A549 (cell line): ENCODE data around the gene SPAG4. TPM values are rescaled to one million over a fixed set of nuclear protein-coding genes. Genes with fewer than 3 reads are reported as not detected.

Experiments used
- BHLHE40 ChIP-seq: IDR thresholded peaks from 2 replicates; pipeline ENCODE4 v1.6.1; 2012; ENCODE audit warnings: low read depth, low read length, inconsistent platforms
- CBX2 ChIP-seq: fragments of 200-600 bp; sonication (generic); IDR thresholded peaks from 2 replicates; pipeline ENCODE4 v1.6.1; 2016; ENCODE audit warnings: low read depth, mild to moderate bottlenecking, borderline replicate concordance
- CEBPB ChIP-seq, 2 experiments: fragments of >200 bp in 1 of 2; sonication (Bioruptor Twin) in 1 of 2; formaldehyde crosslinking in 1 of 2; IDR thresholded peaks; 2 replicates each; pipeline ENCODE4 v1.6.1; 2012 to 2016
- CHD4 ChIP-seq: fragments of 200-600 bp; sonication (generic); IDR thresholded peaks from 2 replicates; pipeline ENCODE4 v1.6.1; 2016; ENCODE audit warnings: antibody characterized with exemption, mild to moderate bottlenecking, borderline replicate concordance
- EHF ChIP-seq: fragments of 250-450 bp; sonication (Bioruptor Pico); IDR thresholded peaks from 2 replicates; pipeline ENCODE4 v1.5.0; 2020; ENCODE audit warnings: mild to moderate bottlenecking
- EHMT2 ChIP-seq: fragments of 200-600 bp; sonication (generic); IDR thresholded peaks from 2 replicates; pipeline ENCODE4 v1.6.1; 2016; ENCODE audit warnings: antibody characterized with exemption, low read depth, mild to moderate bottlenecking, moderate library complexity
- EP300 ChIP-seq, 2 experiments: fragments of >200 bp; sonication (Bioruptor Twin); formaldehyde crosslinking; IDR thresholded peaks; 2 replicates in 1 of 2; 3 replicates in 1 of 2; pipeline ENCODE4 v1.6.1; 2016 to 2017
- ESRRA ChIP-seq: fragments of 150-350 bp; IDR thresholded peaks from 2 replicates; pipeline ENCODE4 v1.6.1; 2014; ENCODE audit warnings: mild to moderate bottlenecking, low read length, borderline replicate concordance
- FOSB ChIP-seq: fragments of 250-450 bp; sonication (Bioruptor Pico); IDR thresholded peaks from 2 replicates; pipeline ENCODE4 v1.5.0; 2020; ENCODE audit warnings: mild to moderate bottlenecking, moderate library complexity
- FOSL2 ChIP-seq, 2 experiments: fragments of 450-650 bp in 1 of 2; fragments of >200 bp in 1 of 2; sonication (Bioruptor Twin) in 1 of 2; formaldehyde crosslinking; IDR thresholded peaks; 2 replicates each; pipeline versions ENCODE4 v1.5.0 to v1.6.1; 2016 to 2020; ENCODE audit warnings: mild to moderate bottlenecking in 1 of 2, moderate library complexity in 1 of 2
- FOXS1 ChIP-seq: fragments of 250-450 bp; sonication (Bioruptor Pico); IDR thresholded peaks from 2 replicates; pipeline ENCODE4 v1.5.0; 2020; ENCODE audit warnings: mild to moderate bottlenecking, moderate library complexity
- HEYL ChIP-seq: fragments of 250-450 bp; sonication (Bioruptor Pico); IDR thresholded peaks from 2 replicates; pipeline ENCODE4 v1.8.0; 2021; ENCODE audit warnings: mild to moderate bottlenecking, moderate library complexity
- HOXB5 ChIP-seq: fragments of 250-450 bp; sonication (Bioruptor Pico); IDR thresholded peaks from 2 replicates; pipeline ENCODE4 v1.5.0; 2020; ENCODE audit warnings: mild to moderate bottlenecking, moderate library complexity
- JUNB ChIP-seq: fragments of >200 bp; sonication (Bioruptor Twin); formaldehyde crosslinking; IDR thresholded peaks from 2 replicates; pipeline ENCODE4 v1.6.1; 2016
- MAFK ChIP-seq: fragments of 450-650 bp; IDR thresholded peaks from 2 replicates; pipeline ENCODE4 v1.6.1; 2014; ENCODE audit not compliant: partially characterized antibody
- MAZ ChIP-seq: fragments of 150-350 bp; IDR thresholded peaks from 2 replicates; pipeline ENCODE4 v1.6.1; 2014; ENCODE audit warnings: antibody characterized with exemption, low read depth, low read length, borderline replicate concordance
- NPAS2 ChIP-seq: fragments of 250-450 bp; sonication (Bioruptor Pico); IDR thresholded peaks from 2 replicates; pipeline ENCODE4 v1.8.0; 2022; ENCODE audit warnings: mild to moderate bottlenecking, moderate library complexity, borderline replicate concordance
- NR3C1 ChIP-seq: fragments of >200 bp; sonication (Bioruptor Twin); formaldehyde crosslinking; IDR thresholded peaks from 3 replicates; pipeline ENCODE4 v1.6.1; 2017
- PBX3 ChIP-seq: IDR thresholded peaks from 2 replicates; pipeline ENCODE4 v1.6.1; 2012
- POLR2A ChIP-seq: IDR thresholded peaks from 2 replicates; pipeline ENCODE4 v1.6.1; 2012; ENCODE audit warnings: mild to moderate bottlenecking, low read length
- POLR2AphosphoS2 ChIP-seq: conservative IDR thresholded peaks from 2 replicates; pipeline ENCODE4 v1.6.1; 2012; ENCODE audit warnings: low read length, improper control_type of control experiment, inconsistent platforms
- RFX5 ChIP-seq: fragments of 450-650 bp; IDR thresholded peaks from 2 replicates; pipeline ENCODE4 v1.7.1; 2014; ENCODE audit warnings: antibody characterized with exemption, mild to moderate bottlenecking, moderate library complexity
- SMC3 ChIP-seq: fragments of >200 bp; sonication (Bioruptor Twin); formaldehyde crosslinking; IDR thresholded peaks from 3 replicates; pipeline ENCODE4 v1.6.1; 2018; ENCODE audit warnings: inconsistent platforms
- TP53 ChIP-seq: fragments of 250-450 bp; sonication (Bioruptor Pico); IDR thresholded peaks from 2 replicates; pipeline ENCODE4 v1.5.0; 2021; ENCODE audit warnings: mild to moderate bottlenecking, moderate library complexity
- USF2 ChIP-seq: fragments of 450-650 bp; IDR thresholded peaks from 2 replicates; pipeline ENCODE4 v1.6.1; 2014; ENCODE audit warnings: antibody characterized with exemption
- ZNF302 ChIP-seq: fragments of 250-450 bp; sonication (Bioruptor Pico); IDR thresholded peaks from 2 replicates; pipeline ENCODE4 v1.9.0; 2021; ENCODE audit warnings: inconsistent platforms, mild to moderate bottlenecking, moderate library complexity
- ZSCAN20 ChIP-seq: fragments of 250-450 bp; sonication (Bioruptor Pico); IDR thresholded peaks from 2 replicates; pipeline ENCODE4 v1.8.0; 2022; ENCODE audit warnings: mild to moderate bottlenecking, moderate library complexity
- polyA plus RNA-seq, 4 experiments: library from polyadenylated mRNA; depleted of rRNA in 3 of 4; stranded (reverse); fragments of >200 nt; fragmentation: RNase III in 1 of 4; extraction: RNeasy Plus Mini Kit Qiagen cat#74134 plus additional on column Dnase treatment in 1 of 4; gene quantifications; 2 replicates in 3 of 4; 3 replicates in 1 of 4; pipeline ENCODE4 v1.2.3, GENCODE V29; 2011 to 2017
- TF ChIP-seq, protein P1 (sequence below): fragments of 250-450 bp; sonication (Bioruptor Pico); IDR thresholded peaks from 2 replicates; pipeline ENCODE4 v1.5.0; 2021; ENCODE audit warnings: mild to moderate bottlenecking, moderate library complexity, borderline replicate concordance
- TF ChIP-seq, protein P2 (sequence below): fragments of >200 bp; sonication (Bioruptor Twin); formaldehyde crosslinking; IDR thresholded peaks from 3 replicates; pipeline ENCODE4 v1.5.1; 2016
- TF ChIP-seq, protein P3 (sequence below): IDR thresholded peaks from 2 replicates; pipeline ENCODE4 v1.6.1; 2012; ENCODE audit warnings: low read depth, borderline replicate concordance
- TF ChIP-seq, protein P4 (sequence below): fragments of >200 bp; sonication (Bioruptor Twin); formaldehyde crosslinking; IDR thresholded peaks from 2 replicates; pipeline ENCODE4 v1.6.1; 2016
- TF ChIP-seq, protein P5 (sequence below): fragments of >200 bp; sonication (Bioruptor Twin); formaldehyde crosslinking; IDR thresholded peaks from 3 replicates; pipeline ENCODE4 v1.6.1; 2016

SPAG4 gene
- polyA plus RNA-seq, 2 of the 4 experiments (the other 2 are of a cell fraction) = 4.4 to 5.0 TPM

DNA sequence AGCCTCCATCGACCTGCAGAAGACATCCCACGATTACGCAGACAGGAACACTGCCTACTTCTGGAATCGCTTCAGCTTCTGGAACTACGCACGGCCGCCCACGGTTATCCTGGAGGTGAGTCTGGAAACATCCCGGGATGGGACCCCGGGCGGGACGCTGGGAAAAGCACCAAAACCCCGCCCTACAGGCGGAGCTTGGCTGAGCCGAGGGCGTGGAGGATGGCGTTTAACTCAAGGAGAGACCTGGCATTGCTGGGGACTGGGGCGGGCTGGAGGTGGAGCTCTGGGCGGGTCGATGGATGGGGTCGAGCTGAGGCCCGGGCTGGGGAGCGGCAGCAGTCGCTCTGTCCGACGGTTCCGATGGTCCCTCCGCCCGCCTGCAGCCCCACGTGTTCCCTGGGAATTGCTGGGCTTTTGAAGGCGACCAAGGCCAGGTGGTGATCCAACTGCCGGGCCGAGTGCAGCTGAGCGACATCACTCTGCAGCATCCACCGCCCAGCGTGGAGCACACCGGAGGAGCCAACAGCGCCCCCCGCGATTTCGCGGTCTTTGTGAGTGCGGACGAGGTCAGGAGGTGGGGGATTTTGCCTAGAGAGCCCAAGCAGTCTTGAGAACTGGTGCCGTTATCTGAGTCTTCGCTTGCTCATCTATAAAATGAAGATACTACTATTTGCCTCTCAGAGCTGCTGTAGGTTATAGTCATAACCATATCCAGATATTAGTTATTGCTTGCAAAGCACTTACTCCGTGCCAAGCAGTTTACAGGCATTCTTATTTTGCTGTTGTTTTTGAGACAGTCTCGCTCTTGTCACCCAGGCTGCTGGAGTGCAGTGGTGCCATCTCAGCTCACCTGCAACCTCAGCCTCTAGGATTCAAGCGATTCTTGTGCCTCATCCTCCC is 3.8 kb downstream of the SPAG4 start (continued):
- TF ChIP-seq PBX3 = no peak
- no peak for TF ChIP-seq FOSL2 (IDR thresholded peaks at IDR 0.05)
- TF ChIP-seq FOSL2 (CRISPR knock-in tag; IDR thresholded peaks at IDR 0.05) = no peak
- TF ChIP-seq EHMT2 = no peak
- no peak for TF ChIP-seq BHLHE40
- TF ChIP-seq MAZ = no peak
- no peak for TF ChIP-seq ZSCAN20 (CRISPR knock-in tag)
- TF ChIP-seq, protein P1, sequence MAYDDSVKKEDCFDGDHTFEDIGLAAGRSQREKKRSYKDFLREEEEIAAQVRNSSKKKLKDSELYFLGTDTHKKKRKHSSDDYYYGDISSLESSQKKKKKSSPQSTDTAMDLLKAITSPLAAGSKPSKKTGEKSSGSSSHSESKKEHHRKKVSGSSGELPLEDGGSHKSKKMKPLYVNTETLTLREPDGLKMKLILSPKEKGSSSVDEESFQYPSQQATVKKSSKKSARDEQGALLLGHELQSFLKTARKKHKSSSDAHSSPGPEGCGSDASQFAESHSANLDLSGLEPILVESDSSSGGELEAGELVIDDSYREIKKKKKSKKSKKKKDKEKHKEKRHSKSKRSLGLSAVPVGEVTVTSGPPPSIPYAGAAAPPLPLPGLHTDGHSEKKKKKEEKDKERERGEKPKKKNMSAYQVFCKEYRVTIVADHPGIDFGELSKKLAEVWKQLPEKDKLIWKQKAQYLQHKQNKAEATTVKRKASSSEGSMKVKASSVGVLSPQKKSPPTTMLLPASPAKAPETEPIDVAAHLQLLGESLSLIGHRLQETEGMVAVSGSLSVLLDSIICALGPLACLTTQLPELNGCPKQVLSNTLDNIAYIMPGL (CRISPR knock-in tag) = no peak
- no peak for TF ChIP-seq JUNB
- TF ChIP-seq NR3C1 = no peak
- TF ChIP-seq ESRRA = no peak
- no peak for TF ChIP-seq NPAS2 (CRISPR knock-in tag)
- TF ChIP-seq USF2 = peak; percentile 33
- TF ChIP-seq FOXS1 = no peak
- no peak for TF ChIP-seq ZNF302 (CRISPR knock-in tag)
- TF ChIP-seq, protein P2, sequence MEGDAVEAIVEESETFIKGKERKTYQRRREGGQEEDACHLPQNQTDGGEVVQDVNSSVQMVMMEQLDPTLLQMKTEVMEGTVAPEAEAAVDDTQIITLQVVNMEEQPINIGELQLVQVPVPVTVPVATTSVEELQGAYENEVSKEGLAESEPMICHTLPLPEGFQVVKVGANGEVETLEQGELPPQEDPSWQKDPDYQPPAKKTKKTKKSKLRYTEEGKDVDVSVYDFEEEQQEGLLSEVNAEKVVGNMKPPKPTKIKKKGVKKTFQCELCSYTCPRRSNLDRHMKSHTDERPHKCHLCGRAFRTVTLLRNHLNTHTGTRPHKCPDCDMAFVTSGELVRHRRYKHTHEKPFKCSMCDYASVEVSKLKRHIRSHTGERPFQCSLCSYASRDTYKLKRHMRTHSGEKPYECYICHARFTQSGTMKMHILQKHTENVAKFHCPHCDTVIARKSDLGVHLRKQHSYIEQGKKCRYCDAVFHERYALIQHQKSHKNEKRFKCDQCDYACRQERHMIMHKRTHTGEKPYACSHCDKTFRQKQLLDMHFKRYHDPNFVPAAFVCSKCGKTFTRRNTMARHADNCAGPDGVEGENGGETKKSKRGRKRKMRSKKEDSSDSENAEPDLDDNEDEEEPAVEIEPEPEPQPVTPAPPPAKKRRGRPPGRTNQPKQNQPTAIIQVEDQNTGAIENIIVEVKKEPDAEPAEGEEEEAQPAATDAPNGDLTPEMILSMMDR = peak; percentile 75
- TF ChIP-seq CBX2 = no peak
- no peak for TF ChIP-seq RFX5
- no peak for TF ChIP-seq EP300 (IDR thresholded peaks at IDR 0.05)
- TF ChIP-seq CHD4 = no peak
- TF ChIP-seq SMC3 = 0 out of 3 replicates have a peak, but pooled peaks have one; percentile 17
- TF ChIP-seq EHF (CRISPR knock-in tag) = no peak
- no peak for TF ChIP-seq CEBPB (IDR thresholded peaks at IDR 0.05)
- TF ChIP-seq POLR2AphosphoS2 = no peak
- no peak for TF ChIP-seq MAFK
- no peak for TF ChIP-seq TP53 (CRISPR knock-in tag)
- TF ChIP-seq HOXB5 = no peak
- TF ChIP-seq, protein P3, sequence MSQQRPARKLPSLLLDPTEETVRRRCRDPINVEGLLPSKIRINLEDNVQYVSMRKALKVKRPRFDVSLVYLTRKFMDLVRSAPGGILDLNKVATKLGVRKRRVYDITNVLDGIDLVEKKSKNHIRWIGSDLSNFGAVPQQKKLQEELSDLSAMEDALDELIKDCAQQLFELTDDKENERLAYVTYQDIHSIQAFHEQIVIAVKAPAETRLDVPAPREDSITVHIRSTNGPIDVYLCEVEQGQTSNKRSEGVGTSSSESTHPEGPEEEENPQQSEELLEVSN = peak; percentile 63; the same call in 1 of the 2 replicates
- TF ChIP-seq, protein P4, sequence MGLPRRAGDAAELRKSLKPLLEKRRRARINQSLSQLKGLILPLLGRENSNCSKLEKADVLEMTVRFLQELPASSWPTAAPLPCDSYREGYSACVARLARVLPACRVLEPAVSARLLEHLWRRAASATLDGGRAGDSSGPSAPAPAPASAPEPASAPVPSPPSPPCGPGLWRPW = no peak
- peak; percentile 37; the same call in 1 of the 2 replicates for TF ChIP-seq POLR2A
- TF ChIP-seq HEYL (CRISPR knock-in tag) = no peak
- TF ChIP-seq FOSB (CRISPR knock-in tag) = no peak
- TF ChIP-seq, protein P5, sequence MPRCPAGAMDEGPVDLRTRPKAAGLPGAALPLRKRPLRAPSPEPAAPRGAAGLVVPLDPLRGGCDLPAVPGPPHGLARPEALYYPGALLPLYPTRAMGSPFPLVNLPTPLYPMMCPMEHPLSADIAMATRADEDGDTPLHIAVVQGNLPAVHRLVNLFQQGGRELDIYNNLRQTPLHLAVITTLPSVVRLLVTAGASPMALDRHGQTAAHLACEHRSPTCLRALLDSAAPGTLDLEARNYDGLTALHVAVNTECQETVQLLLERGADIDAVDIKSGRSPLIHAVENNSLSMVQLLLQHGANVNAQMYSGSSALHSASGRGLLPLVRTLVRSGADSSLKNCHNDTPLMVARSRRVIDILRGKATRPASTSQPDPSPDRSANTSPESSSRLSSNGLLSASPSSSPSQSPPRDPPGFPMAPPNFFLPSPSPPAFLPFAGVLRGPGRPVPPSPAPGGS = no peak
